ENCODE results near the gene GABRD. TPM values are rescaled to one million over a fixed set of nuclear protein-coding genes. Genes with fewer than 3 reads are reported as not detected.
"Not testable (repeated sequence)": the region's sequence is repeated elsewhere in the genome, so short reads cannot be mapped to it uniquely, and the experiment has no call there.

Gene GABRD
- total RNA-seq, 4 donors from 2014 or later: not detected

DNA sequence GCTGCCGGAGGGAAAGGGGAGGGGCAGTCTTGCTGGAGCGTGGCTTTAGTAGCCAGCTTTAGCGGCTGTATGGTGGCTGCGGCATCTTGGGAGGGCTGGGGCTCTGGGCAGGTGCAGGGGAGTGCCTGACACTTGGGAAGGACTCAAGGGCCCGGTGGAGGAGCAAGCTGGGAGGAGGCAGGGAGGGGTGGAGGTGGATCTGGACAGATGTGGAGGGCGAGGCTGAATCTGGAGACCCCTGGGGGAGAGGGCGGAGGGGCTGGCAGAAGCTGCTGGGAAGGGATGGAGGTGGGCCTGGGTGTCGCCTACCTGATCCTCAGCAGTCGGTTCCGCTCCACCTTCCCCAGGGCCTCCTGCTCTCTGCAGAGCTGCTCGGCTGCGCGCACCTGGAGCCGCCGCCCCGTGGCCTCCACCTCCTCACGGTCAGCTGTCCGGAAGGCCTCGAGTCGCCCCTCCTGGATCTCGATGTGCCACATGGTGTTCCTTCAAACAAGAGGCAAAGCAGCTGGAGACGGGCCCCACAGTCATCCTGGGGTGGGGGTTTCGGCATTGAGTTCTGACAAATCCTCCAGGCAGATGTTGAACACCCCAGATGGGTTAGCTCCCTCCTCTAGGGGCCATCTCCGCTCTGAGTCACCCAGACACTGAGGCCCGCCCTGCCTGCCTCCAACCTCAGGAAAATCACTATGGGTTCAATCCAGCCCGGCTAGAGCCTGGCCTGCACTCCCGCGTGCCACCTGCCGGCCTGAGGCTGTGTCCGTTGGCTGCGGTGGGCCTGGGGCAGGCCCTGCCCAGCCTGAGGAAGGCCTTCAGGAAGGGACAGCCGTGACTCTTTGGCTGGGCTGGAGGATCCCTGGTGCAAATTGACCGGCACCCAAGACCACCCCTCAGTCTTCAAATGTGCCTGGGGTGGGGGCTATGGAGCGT lies 45.2 kb upstream of the GABRD start:
- TF ChIP-seq, protein P1, sequence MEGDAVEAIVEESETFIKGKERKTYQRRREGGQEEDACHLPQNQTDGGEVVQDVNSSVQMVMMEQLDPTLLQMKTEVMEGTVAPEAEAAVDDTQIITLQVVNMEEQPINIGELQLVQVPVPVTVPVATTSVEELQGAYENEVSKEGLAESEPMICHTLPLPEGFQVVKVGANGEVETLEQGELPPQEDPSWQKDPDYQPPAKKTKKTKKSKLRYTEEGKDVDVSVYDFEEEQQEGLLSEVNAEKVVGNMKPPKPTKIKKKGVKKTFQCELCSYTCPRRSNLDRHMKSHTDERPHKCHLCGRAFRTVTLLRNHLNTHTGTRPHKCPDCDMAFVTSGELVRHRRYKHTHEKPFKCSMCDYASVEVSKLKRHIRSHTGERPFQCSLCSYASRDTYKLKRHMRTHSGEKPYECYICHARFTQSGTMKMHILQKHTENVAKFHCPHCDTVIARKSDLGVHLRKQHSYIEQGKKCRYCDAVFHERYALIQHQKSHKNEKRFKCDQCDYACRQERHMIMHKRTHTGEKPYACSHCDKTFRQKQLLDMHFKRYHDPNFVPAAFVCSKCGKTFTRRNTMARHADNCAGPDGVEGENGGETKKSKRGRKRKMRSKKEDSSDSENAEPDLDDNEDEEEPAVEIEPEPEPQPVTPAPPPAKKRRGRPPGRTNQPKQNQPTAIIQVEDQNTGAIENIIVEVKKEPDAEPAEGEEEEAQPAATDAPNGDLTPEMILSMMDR (IDR thresholded peaks at IDR 0.05): no peak
- DNase-seq (ENCODE audit: low spot score): no peak
- ATAC-seq (ENCODE audit: low FRiP score): no peak

DNA sequence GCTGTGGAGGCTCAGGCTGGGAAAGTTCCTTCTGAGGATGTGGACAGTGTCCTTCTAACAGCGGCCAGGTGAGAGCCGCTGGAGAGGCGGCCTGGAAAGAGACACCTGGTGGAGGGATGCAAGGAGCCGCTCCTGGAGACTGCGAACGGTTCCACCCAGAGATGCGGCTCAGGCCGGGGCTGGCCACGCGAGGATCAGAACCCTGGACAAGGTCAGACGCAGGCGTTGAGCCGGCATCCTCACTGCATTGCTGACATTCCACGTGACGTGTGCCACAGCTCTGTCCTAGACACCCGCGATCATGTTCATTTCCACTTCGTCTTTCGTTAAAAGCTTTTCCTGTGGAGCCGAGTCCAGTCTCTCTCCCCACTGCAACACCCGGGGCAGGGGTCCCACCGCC lies 44.3 kb upstream of the GABRD start:
- TF ChIP-seq, protein P1 (IDR thresholded peaks at IDR 0.05): no peak
- DNase-seq (ENCODE audit: low spot score) (no peak), ATAC-seq (ENCODE audit: low FRiP score) (no peak)

DNA sequence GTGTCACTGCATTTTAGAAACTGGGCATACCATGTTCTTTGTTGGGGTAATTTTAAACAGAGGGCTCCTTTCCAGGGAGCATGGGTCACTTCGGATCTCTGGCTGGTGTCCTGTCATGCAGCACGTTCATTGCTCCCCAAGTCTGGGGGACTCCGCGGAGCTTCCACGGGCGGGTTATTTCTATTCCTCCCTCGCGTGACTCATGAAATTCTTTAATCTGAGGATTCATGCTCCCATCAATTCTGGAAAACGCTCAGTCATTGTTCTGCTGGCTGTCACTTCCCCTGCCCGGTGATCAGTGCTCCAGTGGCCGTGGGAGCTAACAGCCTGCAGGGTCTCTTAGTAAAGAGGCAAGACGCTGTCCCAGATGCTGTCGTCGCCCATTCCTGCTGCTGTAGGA lies 43.6 kb upstream of the GABRD start:
- DNase-seq (ENCODE audit: low spot score) (no peak), ATAC-seq (ENCODE audit: low FRiP score) (no peak)
- TF ChIP-seq, protein P1 (IDR thresholded peaks at IDR 0.05): no peak

DNA sequence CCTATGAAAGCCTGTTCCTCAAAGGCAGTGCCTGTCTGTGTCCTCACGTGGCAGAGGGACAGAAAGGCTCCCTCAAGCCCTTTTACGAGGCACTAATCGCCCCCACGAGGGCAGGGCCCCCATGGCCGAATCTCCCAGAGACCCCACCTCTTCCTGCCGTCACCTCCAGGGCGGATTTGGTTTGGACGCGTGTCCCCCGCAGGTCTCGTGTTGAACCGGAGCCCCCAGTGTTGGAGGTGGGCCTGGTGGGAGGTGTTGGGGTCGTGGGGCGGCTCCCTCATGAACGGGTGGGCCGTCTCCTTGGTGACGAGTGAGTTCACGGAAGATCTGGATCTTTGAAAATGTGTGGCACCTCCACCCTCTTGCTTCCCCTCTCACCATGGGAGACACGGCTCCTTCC lies 43.1 kb upstream of the GABRD start:
- no peak for DNase-seq (ENCODE audit: low spot score)
- TF ChIP-seq, protein P1 (IDR thresholded peaks at IDR 0.05): no peak
- no peak for ATAC-seq (ENCODE audit: low FRiP score)

DNA sequence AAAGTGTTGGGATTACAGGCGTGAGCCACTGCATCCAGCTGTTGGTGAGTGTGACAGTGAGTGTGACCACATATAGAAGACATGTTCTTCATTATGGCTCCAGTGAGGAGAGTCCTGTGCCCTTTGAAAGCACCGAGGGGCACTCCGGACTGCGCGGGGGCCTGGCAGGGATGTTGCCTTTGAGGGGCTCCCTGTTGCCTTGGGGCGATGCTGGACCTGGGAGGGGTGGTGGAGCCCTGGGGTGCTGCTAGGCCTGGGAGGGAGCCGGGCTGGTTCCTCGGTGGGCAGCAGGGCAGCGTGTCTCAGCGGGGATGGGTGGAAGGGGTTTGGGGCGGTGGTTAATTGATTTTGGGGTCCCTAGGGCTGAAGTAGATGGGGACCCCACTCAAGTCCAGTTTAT lies 41.0 kb upstream of the GABRD start:
- TF ChIP-seq, protein P1 (IDR thresholded peaks at IDR 0.05): no peak
- ATAC-seq (ENCODE audit: low FRiP score) (no peak), DNase-seq (ENCODE audit: low spot score) (no peak)

DNA sequence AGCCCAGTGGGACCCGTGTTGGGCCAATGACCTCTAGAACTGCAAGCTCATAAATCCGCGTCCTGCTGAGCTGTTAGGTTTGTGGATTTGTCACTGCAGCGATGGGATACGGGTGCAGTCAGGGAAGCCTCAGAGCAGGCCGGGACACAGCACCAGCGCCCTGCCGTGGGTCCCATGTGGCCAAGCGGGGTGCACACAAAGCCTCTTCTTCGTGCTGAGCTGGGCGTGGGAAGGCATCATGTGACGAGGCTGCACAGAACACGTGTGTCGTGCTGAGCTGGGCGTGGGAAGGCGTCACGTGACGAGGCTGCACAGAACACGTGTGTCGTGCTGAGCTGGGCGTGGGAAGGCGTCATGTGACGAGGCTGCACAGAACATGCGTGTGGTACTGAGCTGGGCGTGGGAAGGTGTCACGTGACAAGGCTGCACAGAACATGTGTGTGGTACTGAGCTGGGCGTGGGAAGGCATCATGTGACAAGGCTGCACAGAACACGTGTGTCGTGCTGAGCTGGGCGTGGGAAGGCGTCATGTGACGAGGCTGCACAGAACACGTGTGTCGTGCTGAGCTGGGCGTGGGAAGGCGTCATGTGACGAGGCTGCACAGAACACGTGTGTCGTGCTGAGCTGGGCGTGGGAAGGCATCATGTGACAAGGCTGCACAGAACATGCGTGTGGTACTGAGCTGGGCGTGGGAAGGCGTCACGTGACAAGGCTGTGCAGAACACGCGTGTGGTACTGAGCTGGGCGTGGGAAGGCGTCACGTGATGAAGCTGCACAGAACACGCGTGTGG lies 40.3 kb upstream of the GABRD start:
- ATAC-seq (ENCODE audit: low FRiP score); DNase-seq (ENCODE audit: low spot score): not testable (repeated sequence)

DNA sequence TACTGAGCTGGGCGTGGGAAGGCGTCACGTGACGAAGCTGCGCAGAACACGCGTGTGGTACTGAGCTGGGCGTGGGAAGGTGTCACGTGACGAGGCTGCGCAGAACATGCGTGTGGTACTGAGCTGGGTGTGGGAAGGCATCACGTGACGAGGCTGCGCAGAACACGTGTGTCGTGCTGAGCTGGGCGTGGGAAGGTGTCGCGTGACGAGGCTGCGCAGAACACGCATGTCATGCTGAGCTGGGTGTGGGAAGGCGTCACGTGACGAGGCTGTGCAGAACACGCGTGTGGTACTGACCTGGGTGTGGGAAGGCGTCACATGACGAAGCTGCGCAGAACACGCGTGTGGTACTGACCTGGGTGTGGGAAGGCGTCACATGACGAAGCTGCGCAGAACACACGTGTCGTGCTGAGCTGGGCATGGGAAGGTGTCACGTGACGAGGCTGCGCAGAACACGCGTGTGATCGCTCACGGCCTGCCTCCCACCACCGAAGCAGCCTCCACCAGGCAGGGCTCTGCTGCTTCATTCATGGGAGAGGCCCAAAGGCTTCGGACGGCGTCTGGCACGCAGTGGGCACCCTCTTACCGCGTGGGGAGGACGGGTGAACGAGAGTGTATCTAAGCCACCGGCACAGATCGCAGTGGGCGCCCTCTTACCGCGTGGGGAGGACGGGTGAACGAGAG lies 39.5 kb upstream of the GABRD start:
- TF ChIP-seq, protein P1 (IDR thresholded peaks at IDR 0.05): no peak
- DNase-seq (ENCODE audit: low spot score) (no peak), ATAC-seq (ENCODE audit: low FRiP score) (no peak)

All from omental fat pad (tissue), 4 donors.